Gastroesophageal sphincter (tissue), 4 donors: Measurements from ENCODE around the gene MYLK4. TPM values are rescaled to one million over a fixed set of nuclear protein-coding genes. Genes with fewer than 3 reads are reported as not detected.

Source experiments
- ATAC-seq: fragments of 150-250 bp; one replicate; pipeline ENCODE4 v1.9.1; 2016; ENCODE audit warnings: mild to moderate bottlenecking, moderate library complexity
- H3K27ac ChIP-seq, 4 donors: fragments of 200-600 bp; sonication (generic) in 3 of 4; 1 replicate in 3 of 4; 2 replicates in 1 of 4; pipeline ENCODE4 v1.5.1; 2016 to 2019
- H3K27me3 ChIP-seq: fragments of 200-600 bp; sonication (generic); one replicate; pipeline ENCODE4 v1.5.1; 2019
- H3K36me3 ChIP-seq, 2 donors: fragments of 200-600 bp; sonication (generic); one replicate each; pipeline ENCODE4 v1.5.1; 2019; ENCODE audit warnings: control low read depth in 1 of 2
- H3K4me1 ChIP-seq, 3 donors: fragments of 200-600 bp; sonication (generic); 1 replicate in 2 of 3; 2 replicates in 1 of 3; pipeline ENCODE4 v1.5.1; 2016 to 2019; ENCODE audit warnings: control low read depth in 2 of 3
- H3K4me3 ChIP-seq, 2 donors: fragments of 200-600 bp; sonication (generic); one replicate each; pipeline ENCODE4 v1.5.1; 2019; ENCODE audit warnings: mild to moderate bottlenecking in 1 of 2, moderate library complexity in 1 of 2
- H3K9me3 ChIP-seq, 3 donors: fragments of 200-600 bp; sonication (generic); one replicate each; pipeline ENCODE4 v1.5.1; 2017 to 2019; ENCODE audit warnings: control low read depth in 2 of 3
- EP300 ChIP-seq: sonication (generic); formaldehyde crosslinking; IDR thresholded peaks from one replicate; pipeline ENCODE4 v1.6.1; 2017; ENCODE audit warnings: antibody characterized with exemption, mild to moderate bottlenecking
- POLR2A ChIP-seq, 2 donors: fragments of 450-650 bp; IDR thresholded peaks; one replicate each; pipeline ENCODE4 v1.6.1; 2017; ENCODE audit warnings: antibody characterized with exemption in 2 of 2, mild to moderate bottlenecking in 2 of 2, moderate library complexity in 1 of 2
- POLR2AphosphoS5 ChIP-seq: sonication (generic); formaldehyde crosslinking; IDR thresholded peaks from one replicate; pipeline ENCODE4 v1.6.1; 2017; ENCODE audit warnings: antibody characterized with exemption
- WGBS, 2 donors: methylation state at CpG; one replicate each; pipeline ENCODE4 v1.1.5; 2018; ENCODE audit warnings: low coverage in 1 of 2; 5-methylcytosine and 5-hydroxymethylcytosine counted together
- total RNA-seq, 4 donors: library from RNA; depleted of rRNA; stranded (reverse); fragments of >200 nt; gene quantifications; one replicate each; pipeline ENCODE4 v1.1.0, GENCODE V29; 2016
- TF ChIP-seq, protein P1 (sequence below), 4 experiments: fragments of 200-600 bp in 2 of 4; fragments of 450-650 bp in 2 of 4; sonication (generic) in 1 of 4; IDR thresholded peaks; one replicate each; pipeline ENCODE4 v1.5.1; 2017 to 2019; ENCODE audit warnings: antibody characterized with exemption in 4 of 4, mild to moderate bottlenecking in 2 of 4, moderate library complexity in 2 of 4

The MYLK4 gene
- total RNA-seq, 4 donors from 2014 or later = 0.31 to 1.2 (median 0.56) TPM

DNA sequence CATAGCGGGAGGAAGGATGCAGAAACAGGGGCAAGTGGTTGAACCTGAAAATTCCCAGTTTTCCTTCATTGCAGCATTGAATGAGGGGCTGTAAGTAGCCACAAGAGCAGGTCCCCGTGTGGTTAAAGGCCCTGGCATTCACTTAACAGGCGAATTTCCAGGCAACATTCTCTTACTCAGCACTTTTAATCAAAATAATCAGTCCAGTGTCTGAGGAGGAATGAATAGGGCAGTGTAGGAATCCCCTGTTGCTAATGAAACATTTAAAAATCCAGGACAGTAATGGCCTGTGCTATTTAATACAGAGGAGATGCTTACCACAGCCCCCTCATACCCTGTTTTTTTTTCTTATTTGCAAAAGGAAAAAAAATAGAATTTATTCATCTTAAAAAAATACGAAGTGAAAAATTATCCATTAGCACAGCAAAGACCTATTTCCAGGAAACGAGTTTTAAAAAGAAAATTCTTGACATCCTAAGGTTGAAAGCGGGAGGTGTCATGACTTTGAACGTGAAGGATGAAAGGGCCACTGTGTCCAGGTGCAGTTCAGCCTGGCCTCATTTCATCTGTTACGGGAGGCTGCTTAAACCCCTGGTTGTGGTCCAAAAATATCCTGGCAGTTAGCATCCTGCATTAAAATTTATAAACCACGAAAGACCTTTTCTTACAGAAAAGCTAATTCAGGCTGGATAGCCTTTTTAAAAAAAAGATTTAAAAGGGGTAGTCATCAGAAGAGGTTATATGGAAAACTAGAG lies 20.2 kb downstream of the MYLK4 start:
- Histone ChIP-seq H3K4me3 (no peak overlapping the region), H3K4me1 (peaks cover 0 to 59% (median 4%) of the 10 kb centered on the region in 3 donors), H3K27me3 (no peaks in the 10 kb centered on the region), H3K36me3 (no peaks in the 10 kb centered on the region), H3K27ac (no peak overlapping the region), H3K9me3 (no peaks in the 10 kb centered on the region)
- ATAC-seq = no peak
- WGBS, 2 donors = 47 to 49% methylated on average over 4 to 7 of the region's 9 CpGs
- TF ChIP-seq POLR2AphosphoS5 (no peak), EP300 (no peak), POLR2A (IDR thresholded peaks at IDR 0.05) (no peak)
- TF ChIP-seq, protein P1, sequence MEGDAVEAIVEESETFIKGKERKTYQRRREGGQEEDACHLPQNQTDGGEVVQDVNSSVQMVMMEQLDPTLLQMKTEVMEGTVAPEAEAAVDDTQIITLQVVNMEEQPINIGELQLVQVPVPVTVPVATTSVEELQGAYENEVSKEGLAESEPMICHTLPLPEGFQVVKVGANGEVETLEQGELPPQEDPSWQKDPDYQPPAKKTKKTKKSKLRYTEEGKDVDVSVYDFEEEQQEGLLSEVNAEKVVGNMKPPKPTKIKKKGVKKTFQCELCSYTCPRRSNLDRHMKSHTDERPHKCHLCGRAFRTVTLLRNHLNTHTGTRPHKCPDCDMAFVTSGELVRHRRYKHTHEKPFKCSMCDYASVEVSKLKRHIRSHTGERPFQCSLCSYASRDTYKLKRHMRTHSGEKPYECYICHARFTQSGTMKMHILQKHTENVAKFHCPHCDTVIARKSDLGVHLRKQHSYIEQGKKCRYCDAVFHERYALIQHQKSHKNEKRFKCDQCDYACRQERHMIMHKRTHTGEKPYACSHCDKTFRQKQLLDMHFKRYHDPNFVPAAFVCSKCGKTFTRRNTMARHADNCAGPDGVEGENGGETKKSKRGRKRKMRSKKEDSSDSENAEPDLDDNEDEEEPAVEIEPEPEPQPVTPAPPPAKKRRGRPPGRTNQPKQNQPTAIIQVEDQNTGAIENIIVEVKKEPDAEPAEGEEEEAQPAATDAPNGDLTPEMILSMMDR (IDR thresholded peaks at IDR 0.05) = no peak

DNA sequence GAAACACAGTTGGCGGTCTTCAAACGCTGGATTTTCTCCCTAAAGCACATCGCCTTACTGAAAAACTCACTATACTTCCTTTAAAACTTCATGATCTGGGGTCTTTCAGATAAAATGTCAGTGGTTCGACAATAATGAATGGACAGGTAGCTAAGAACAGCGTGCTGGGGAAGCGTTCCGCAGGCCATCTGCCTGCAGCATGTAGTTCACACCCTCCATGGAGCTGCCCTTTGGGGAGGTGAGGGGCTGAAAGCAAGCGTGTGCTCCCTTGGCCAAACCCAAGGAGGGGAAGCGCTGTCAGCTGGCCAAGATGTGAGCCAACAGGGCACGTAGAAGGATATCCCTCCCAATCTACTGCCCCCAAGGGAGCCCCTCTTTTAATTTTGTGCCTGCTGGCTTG lies 20.8 kb downstream of the MYLK4 start:
- Histone ChIP-seq H3K27ac (no peak overlapping the region), H3K4me3 (no peak overlapping the region), H3K27me3 (no peaks in the 10 kb centered on the region), H3K36me3 (no peaks in the 10 kb centered on the region), H3K4me1 (peaks cover 0 to 59% (median 4%) of the 10 kb centered on the region in 3 donors), H3K9me3 (no peaks in the 10 kb centered on the region)
- ATAC-seq = no peak
- 96 to 100% methylated on average over 1 to 5 of the region's 10 CpGs for WGBS, 2 donors
- TF ChIP-seq EP300 = no peak
- TF ChIP-seq POLR2A (IDR thresholded peaks at IDR 0.05) = no peak
- TF ChIP-seq, protein P1 (IDR thresholded peaks at IDR 0.05) = no peak
- TF ChIP-seq POLR2AphosphoS5 = no peak

DNA sequence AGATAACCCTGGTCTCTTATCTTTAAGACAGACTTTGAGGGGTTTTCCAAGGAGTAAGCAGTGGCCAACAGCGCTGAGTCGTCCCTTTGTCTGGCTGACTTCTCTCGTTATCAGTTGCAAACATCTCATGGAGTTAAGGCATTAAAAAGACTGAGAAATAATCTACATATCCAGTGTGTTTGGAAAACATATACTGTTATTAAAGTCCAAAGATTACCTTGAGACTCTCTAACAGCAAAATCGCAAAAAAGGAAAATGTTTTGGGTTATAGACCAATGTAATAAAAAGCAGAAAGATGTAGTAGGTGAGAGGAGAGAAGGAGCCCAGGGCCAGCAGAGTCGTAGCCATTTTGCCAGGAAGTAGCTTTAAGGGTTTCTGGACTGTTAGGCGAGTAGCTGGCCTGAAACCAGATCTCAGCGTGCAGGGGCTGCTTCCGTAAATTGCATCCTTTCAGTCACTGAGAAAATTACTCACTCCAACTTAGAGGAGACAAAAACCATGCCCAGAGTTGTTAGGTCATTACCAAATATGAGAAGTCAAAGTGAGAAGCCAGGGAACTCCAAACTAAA lies 24.6 kb downstream of the MYLK4 start:
- no peak for TF ChIP-seq EP300
- TF ChIP-seq, protein P1 (IDR thresholded peaks at IDR 0.05) = no peak
- no peak for TF ChIP-seq POLR2A (IDR thresholded peaks at IDR 0.05)
- no peak for TF ChIP-seq POLR2AphosphoS5
- Histone ChIP-seq H3K4me1 (peaks cover 0 to 27% (median 0%) of the 10 kb centered on the region in 3 donors), H3K9me3 (no peaks in the 10 kb centered on the region), H3K27ac (no peak overlapping the region), H3K4me3 (no peak overlapping the region), H3K27me3 (no peaks in the 10 kb centered on the region), H3K36me3 (no peaks in the 10 kb centered on the region)
- WGBS, 2 donors = 31 to 33% methylated on average over 5 to 8 of the region's 8 CpGs
- no peak for ATAC-seq

DNA sequence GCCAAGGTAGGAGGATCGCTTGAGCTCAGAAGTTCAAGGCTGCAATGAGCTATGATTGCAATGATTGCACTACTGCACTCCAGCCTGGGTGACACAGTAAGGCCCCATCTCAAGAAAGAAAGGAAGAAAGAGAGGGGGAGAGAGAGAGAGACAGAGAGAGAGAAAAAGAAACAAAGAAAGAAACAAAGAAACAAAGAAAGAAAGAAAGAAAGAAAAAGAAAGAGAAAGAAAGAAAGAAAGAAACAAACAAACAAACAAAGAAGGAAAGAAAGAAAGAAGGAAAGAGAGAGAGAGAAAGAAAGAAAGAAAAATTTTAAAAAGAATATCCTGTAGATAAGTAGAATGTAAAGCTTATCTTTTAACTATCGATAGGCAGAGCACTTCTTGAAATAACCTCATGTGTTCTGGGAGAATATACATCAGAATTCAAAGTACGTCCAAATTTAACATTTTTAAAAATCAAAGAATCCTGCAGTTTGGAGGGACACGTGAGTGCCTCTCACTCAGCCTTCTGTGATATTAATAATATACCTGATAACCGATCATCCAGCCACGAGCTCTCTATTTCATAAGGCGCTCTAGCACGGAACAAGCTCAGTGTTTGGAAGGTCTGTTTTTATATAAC lies 25.2 kb downstream of the MYLK4 start:
- Histone ChIP-seq H3K27me3 (no peaks in the 10 kb centered on the region), H3K9me3 (no peaks in the 10 kb centered on the region), H3K27ac (no peak overlapping the region), H3K4me3 (no peak overlapping the region), H3K36me3 (no peaks in the 10 kb centered on the region), H3K4me1 (peaks cover 0 to 21% (median 0%) of the 10 kb centered on the region in 3 donors)
- WGBS, 2 donors = 85 to 88% methylated on average over 8 of the region's 8 CpGs
- TF ChIP-seq POLR2A (IDR thresholded peaks at IDR 0.05) = no peak
- no peak for TF ChIP-seq EP300
- TF ChIP-seq, protein P1 (IDR thresholded peaks at IDR 0.05) = no peak
- TF ChIP-seq POLR2AphosphoS5 = no peak
- ATAC-seq = no peak
